Activated CD4-positive, CD25-positive, alpha-beta regulatory T cell treated with anti-CD3 and anti-CD28 coated beads, Interleukin-2, amount 50 U/mL, for 24 hours (primary cell): ENCODE results near the gene ZNF385A.
A peak's percentile ranks its signal among the peaks of the same experiment; 100 is the strongest.

Experiments used
- ATAC-seq, 2 donors: fragments of 150-1000 bp; cut with Tn5 transposase; one replicate each; pipeline ENCODE4 v1.10.0; 2021; ENCODE audit warnings: mild to moderate bottlenecking in 1 of 2, moderate library complexity in 1 of 2

ZNF385A gene

GRCh38 chr12:54384591-54385041 is at the start of gene ZNF385A:
ZNF385A (minus strand) TSS chr12:54384733; CDS start chr12:54384514, 219 bp downstream.
- ATAC-seq = no peak

GRCh38 chr12:54432815-54433164 is 48.3 kb upstream of the ZNF385A start:
- no peak for ATAC-seq

- no peak for ATAC-seq
These were observed 47.6 kb upstream of the ZNF385A start for GRCh38 chr12:54431911-54432814.

GRCh38 chr12:54430471-54431069 is 46.0 kb upstream of the ZNF385A start:
- no peak for ATAC-seq

GRCh38 chr12:54429014-54429471 is 44.5 kb upstream of the ZNF385A start:
- ATAC-seq = no peak

- no peak for ATAC-seq
These were observed 43.8 kb upstream of the ZNF385A start for GRCh38 chr12:54428050-54429013.

- no peak for ATAC-seq
These were observed 42.6 kb upstream of the ZNF385A start for GRCh38 chr12:54427106-54427505.

- no peak for ATAC-seq
These were observed 42.2 kb upstream of the ZNF385A start for GRCh38 chr12:54426690-54427089.

GRCh38 chr12:54425702-54426101 is 41.2 kb upstream of the ZNF385A start:
- no peak for ATAC-seq

GRCh38 chr12:54424224-54424623 is 39.7 kb upstream of the ZNF385A start:
- no peak for ATAC-seq

GRCh38 chr12:54423816-54424150 is 39.2 kb upstream of the ZNF385A start:
- no peak for ATAC-seq

- no peak for ATAC-seq
These were observed 37.3 kb upstream of the ZNF385A start for GRCh38 chr12:54421879-54422250.

GRCh38 chr12:54421175-54421878 is 36.8 kb upstream of the ZNF385A start:
- ATAC-seq = no peak

GRCh38 chr12:54420766-54421144 is 36.2 kb upstream of the ZNF385A start:
- no peak for ATAC-seq

GRCh38 chr12:54419088-54419887 is 34.8 kb upstream of the ZNF385A start, which contains the start of gene ITGA5:
ITGA5 (minus strand) TSS chr12:54419266; CDS start chr12:54419198, 68 bp downstream.
- peak; percentile 49 to 50 for ATAC-seq

- peak; percentile 5 for ATAC-seq
These were observed 34.0 kb upstream of the ZNF385A start for GRCh38 chr12:54418441-54419087.

- peak in 1 of 2 donors; percentile 4 for ATAC-seq
These were observed 33.3 kb upstream of the ZNF385A start for GRCh38 chr12:54417712-54418440.

- ATAC-seq = no peak
These were observed 32.4 kb upstream of the ZNF385A start for GRCh38 chr12:54416687-54417603.
